Right lobe of liver (tissue), 6 donors: Measurements from ENCODE around the gene ABLIM3. TPM values are rescaled to one million over a fixed set of nuclear protein-coding genes. Genes with fewer than 3 reads are reported as not detected.

Source experiments
- ATAC-seq, 4 donors: fragments of 200-7000 bp; cut with Tn5 transposase; one replicate each; pipeline ENCODE4 v1.9.1; 2020; ENCODE audit warnings: mild to moderate bottlenecking in 4 of 4, moderate library complexity in 4 of 4
- DNase-seq, 3 donors: peaks; one replicate each; pipeline ENCODE4 v3.0.0-alpha.2; 2020
- H3K27ac ChIP-seq, 3 donors: fragments of 200-600 bp; one replicate each; pipeline ENCODE4 v1.8.0; 2022
- H3K27me3 ChIP-seq, 2 donors: fragments of 200-600 bp; one replicate each; pipeline ENCODE4 v1.8.0; 2022
- H3K36me3 ChIP-seq, 4 donors: fragments of 200-600 bp; sonication (generic) in 1 of 4; one replicate each; pipeline versions ENCODE4 v1.5.1 to v1.8.0; 2017 to 2022; ENCODE audit warnings: control low read depth in 1 of 4
- H3K4me1 ChIP-seq, 4 donors: fragments of 200-600 bp; sonication (generic) in 1 of 4; one replicate each; pipeline versions ENCODE4 v1.5.1 to v1.8.0; 2017 to 2022; ENCODE audit warnings: control low read depth in 1 of 4
- H3K4me3 ChIP-seq, 3 donors: fragments of 200-600 bp; one replicate each; pipeline ENCODE4 v1.8.0; 2022
- H3K9me3 ChIP-seq, 4 donors: fragments of 200-600 bp; sonication (generic) in 1 of 4; one replicate each; pipeline versions ENCODE4 v1.5.1 to v1.8.0; 2017 to 2022; ENCODE audit warnings: control low read depth in 1 of 4
- POLR2A ChIP-seq: fragments of 450-650 bp; IDR thresholded peaks from one replicate; pipeline ENCODE4 v1.6.1; 2017; ENCODE audit warnings: antibody characterized with exemption, mild to moderate bottlenecking
- WGBS: methylation state at CpG from one replicate; pipeline ENCODE4 v1.1.6; 2018; ENCODE audit warnings: low coverage, low lambda C conversion rate; ENCODE audit not compliant: insufficient coverage; ENCODE audit errors: missing lambda C conversion rate; 5-methylcytosine and 5-hydroxymethylcytosine counted together
- intact Hi-C, 2 donors: fragments of 100-400 bp; cut with DNase I; formaldehyde crosslinking; loops; one replicate each; pipeline versions ENCODE4 v1.11.2 to v1.14.1; 2022
- total RNA-seq, 6 experiments: library from RNA; depleted of rRNA in 2 of 6; stranded (reverse); fragments of >200 nt in 2 of 6; fragmentation: NEBNext Ultra II Directional in 3 of 6; extraction: Animal tissue kit (Norgen Biotek cat#: 25700) in 3 of 6; gene quantifications; one replicate each; pipeline versions ENCODE4 v1.1.0 to v1.2.4, GENCODE V29; 2016 to 2023
- TF ChIP-seq, protein P1 (sequence below), 4 donors: fragments of 200-600 bp in 3 of 4; fragments of 450-650 bp in 1 of 4; IDR thresholded peaks; one replicate each; pipeline versions ENCODE4 v1.5.1 to v1.8.0; 2016 to 2022; ENCODE audit warnings: antibody characterized with exemption in 4 of 4, mild to moderate bottlenecking in 2 of 4
- donor health status: DM: no; HTN: yes; CAD: no.
- donor health status: DM: no; HTN: no; CAD: no.
- donor health status: DM: no; HTN: no; CAD: no.
- donor health status: DM: no; HTN: yes; CAD: no.
- donor health status: DM: no; HTN: yes; CAD: no.

Gene ABLIM3
- total RNA-seq, 6 experiments from 2014 or later: 85.8 to 180 (median 125) TPM

GRCh38 chr5:149228618-149229297, 87.5 kb downstream of the ABLIM3 start:
- H3K27me3 ChIP-seq: no peaks in the 10 kb centered on the region
- peaks cover 3 to 55% (median 18%) of the 10 kb centered on the region in 4 donors for H3K36me3 ChIP-seq
- no peak overlapping the region for H3K4me3 ChIP-seq
- peak overlapping the region in 1 of 3 donors; percentile 37 for H3K27ac ChIP-seq
- peaks cover 0 to 4% (median 0%) of the 10 kb centered on the region in 4 donors for H3K4me1 ChIP-seq
- no peaks in the 10 kb centered on the region for H3K9me3 ChIP-seq
- 27% methylated on average over 5 of the region's 5 CpGs for WGBS
- DNase-seq (peak in 1 of 3 donors; percentile 58), ATAC-seq (peak; percentile 89 to 96 (median 92))
- TF ChIP-seq, protein P1, sequence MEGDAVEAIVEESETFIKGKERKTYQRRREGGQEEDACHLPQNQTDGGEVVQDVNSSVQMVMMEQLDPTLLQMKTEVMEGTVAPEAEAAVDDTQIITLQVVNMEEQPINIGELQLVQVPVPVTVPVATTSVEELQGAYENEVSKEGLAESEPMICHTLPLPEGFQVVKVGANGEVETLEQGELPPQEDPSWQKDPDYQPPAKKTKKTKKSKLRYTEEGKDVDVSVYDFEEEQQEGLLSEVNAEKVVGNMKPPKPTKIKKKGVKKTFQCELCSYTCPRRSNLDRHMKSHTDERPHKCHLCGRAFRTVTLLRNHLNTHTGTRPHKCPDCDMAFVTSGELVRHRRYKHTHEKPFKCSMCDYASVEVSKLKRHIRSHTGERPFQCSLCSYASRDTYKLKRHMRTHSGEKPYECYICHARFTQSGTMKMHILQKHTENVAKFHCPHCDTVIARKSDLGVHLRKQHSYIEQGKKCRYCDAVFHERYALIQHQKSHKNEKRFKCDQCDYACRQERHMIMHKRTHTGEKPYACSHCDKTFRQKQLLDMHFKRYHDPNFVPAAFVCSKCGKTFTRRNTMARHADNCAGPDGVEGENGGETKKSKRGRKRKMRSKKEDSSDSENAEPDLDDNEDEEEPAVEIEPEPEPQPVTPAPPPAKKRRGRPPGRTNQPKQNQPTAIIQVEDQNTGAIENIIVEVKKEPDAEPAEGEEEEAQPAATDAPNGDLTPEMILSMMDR (IDR thresholded peaks at IDR 0.05): peak; percentile 54 to 71 (median 60)
- no peak for TF ChIP-seq POLR2A
- intact Hi-C loops: no loop called here

GRCh38 chr5:149229298-149229937, 88.1 kb downstream of the ABLIM3 start:
- DNase-seq (no peak), ATAC-seq (no peak)
- H3K27ac ChIP-seq: peak overlapping the region in 1 of 3 donors; percentile 37
- intact Hi-C loops: no loop called here
- H3K36me3 ChIP-seq: peaks cover 2 to 57% (median 18%) of the 10 kb centered on the region in 4 donors
- H3K27me3 ChIP-seq: no peaks in the 10 kb centered on the region
- TF ChIP-seq, protein P1 (IDR thresholded peaks at IDR 0.05): no peak
- no peak for TF ChIP-seq POLR2A
- peaks cover 0 to 4% (median 0%) of the 10 kb centered on the region in 4 donors for H3K4me1 ChIP-seq
- H3K9me3 ChIP-seq: no peaks in the 10 kb centered on the region
- no peak overlapping the region for H3K4me3 ChIP-seq
- WGBS: 34% methylated on average over 6 of the region's 6 CpGs

- Histone ChIP-seq H3K36me3 (peaks cover 3 to 81% (median 31%) of the 10 kb centered on the region in 4 donors), H3K4me1 (no peaks in the 10 kb centered on the region), H3K4me3 (no peak overlapping the region), H3K9me3 (no peaks in the 10 kb centered on the region), H3K27me3 (no peaks in the 10 kb centered on the region), H3K27ac (no peak overlapping the region)
- intact Hi-C loops: loop anchor here in 1 of 2 donors (10.0 kb wide), 1 partner anchor 111 kb away; no protein-coding TSS in a partner anchor
- no peak for TF ChIP-seq POLR2A
- DNase-seq (no peak), ATAC-seq (peak; percentile 38 to 72 (median 43))
Measured at GRCh38 chr5:149235841-149236240, 94.5 kb downstream of the ABLIM3 start.

- 43% methylated on average over 3 of the region's 4 CpGs for WGBS
- H3K36me3 ChIP-seq: peaks cover under 1 to 81% (median 36%) of the 10 kb centered on the region in 4 donors
Measured at GRCh38 chr5:149237662-149238061, 96.4 kb downstream of the ABLIM3 start.

More at GRCh38 chr5:149237662-149238061, 96.4 kb downstream of the ABLIM3 start:
- ATAC-seq: no peak
- intact Hi-C loops: loop anchor here in 1 of 2 donors (10.0 kb wide), 1 partner anchor 113 kb away; no protein-coding TSS in a partner anchor
- H3K27me3 ChIP-seq: no peaks in the 10 kb centered on the region
- TF ChIP-seq, protein P1 (IDR thresholded peaks at IDR 0.05): peak in 3 of 4 donors; percentile 8 to 21 (median 16)
- TF ChIP-seq POLR2A: no peak
- H3K4me3 ChIP-seq: no peak overlapping the region
- H3K27ac ChIP-seq: no peak overlapping the region
- no peaks in the 10 kb centered on the region for H3K9me3 ChIP-seq
- no peak for DNase-seq
- H3K4me1 ChIP-seq: no peaks in the 10 kb centered on the region
